SU-DHL-6 (cell line): ENCODE data around the gene ITGB8.

ENCODE experiments used
- H2AFZ ChIP-seq: fragments of 200-600 bp; sonication (generic); 2 replicates; pipeline ENCODE4 v1.6.1; 2014; ENCODE audit warnings: low read depth, mild to moderate bottlenecking, moderate library complexity, mixed read lengths, antibody characterized with exemption, low read length; ENCODE audit not compliant: severe bottlenecking
- H3F3A ChIP-seq: fragments of 200-600 bp; shearing (Covaris generic); 2 replicates; pipeline ENCODE4 v1.6.0; 2016; ENCODE audit warnings: antibody characterized with exemption, mild to moderate bottlenecking; ENCODE audit not compliant: insufficient read depth
- H3K27ac ChIP-seq: fragments of 200-600 bp; sonication (generic); 2 replicates; pipeline ENCODE4 v1.5.1; 2016; ENCODE audit warnings: low read depth, mild to moderate bottlenecking, low read length, moderate library complexity, mixed read lengths
- H3K27me3 ChIP-seq: fragments of 200-600 bp; sonication (generic), shearing (Covaris generic); 2 replicates; pipeline ENCODE4 v1.6.0; 2014; ENCODE audit warnings: mild to moderate bottlenecking, low read length
- H3K36me3 ChIP-seq: fragments of 200-600 bp; sonication (generic); 2 replicates; pipeline ENCODE4 v1.6.1; 2014; ENCODE audit warnings: mild to moderate bottlenecking, low read length, mixed read lengths
- H3K4me2 ChIP-seq: fragments of 300-600, 200-600 bp; shearing (Covaris generic), sonication (generic); 2 replicates; pipeline ENCODE4 v1.6.0; 2014; ENCODE audit warnings: low read length, low read depth, mild to moderate bottlenecking; ENCODE audit not compliant: poor library complexity, severe bottlenecking
- H3K4me3 ChIP-seq: fragments of 200-600 bp; sonication (generic); 2 replicates; pipeline ENCODE4 v1.5.1; 2014; ENCODE audit warnings: antibody characterized with exemption, low read length, mild to moderate bottlenecking, mixed read lengths; ENCODE audit not compliant: insufficient read depth, poor library complexity, severe bottlenecking
- H3K79me2 ChIP-seq: fragments of 200-600 bp; sonication (generic); 2 replicates; pipeline ENCODE4 v1.6.1; 2014; ENCODE audit warnings: mild to moderate bottlenecking, low read length, moderate library complexity; ENCODE audit not compliant: insufficient read depth
- H3K9ac ChIP-seq: fragments of 200-600 bp; sonication (generic); 2 replicates; pipeline ENCODE4 v1.7.0; 2014; ENCODE audit warnings: mild to moderate bottlenecking, low read length
- H3K9me2 ChIP-seq: fragments of 200-600 bp; sonication (generic); replicated peaks from 2 replicates; pipeline ENCODE4 v1.6.1; 2014; ENCODE audit warnings: low read length; ENCODE audit not compliant: insufficient read depth
- H3K9me3 ChIP-seq: fragments of 200-600 bp; sonication (generic); 2 replicates; pipeline ENCODE4 v1.6.1; 2014; ENCODE audit warnings: low read length, mixed read lengths; ENCODE audit not compliant: insufficient read depth
- H4K20me1 ChIP-seq: fragments of 200-600 bp; sonication (generic); 2 replicates; pipeline ENCODE4 v1.6.1; 2014; ENCODE audit warnings: low read depth, mild to moderate bottlenecking, antibody characterized with exemption, low read length, moderate library complexity, mixed read lengths
- CTCF ChIP-seq: fragments of 200-600 bp; sonication (generic); IDR thresholded peaks from one replicate; pipeline ENCODE4 v1.5.1; 2017; ENCODE audit warnings: antibody characterized with exemption, mild to moderate bottlenecking, low read length, moderate library complexity; ENCODE audit not compliant: insufficient read depth, poor library complexity, severe bottlenecking
- EZH2phosphoT487 ChIP-seq: fragments of 200-600 bp; sonication (generic), shearing (Covaris generic); conservative IDR thresholded peaks from 2 replicates; pipeline ENCODE4 v1.6.1; 2018; ENCODE audit warnings: mild to moderate bottlenecking, antibody characterized with exemption, low read length, moderate library complexity, mixed read lengths

ITGB8 gene

GRCh38 chr7:20326342-20326741 is 4.4 kb upstream of the ITGB8 start:
- Histone ChIP-seq H3K27ac (no peak overlapping the region), H3K4me3 (no peak overlapping the region), H3K9me3 (no peaks in the 10 kb centered on the region), H3K79me2 (no peaks in the 10 kb centered on the region), H4K20me1 (no peaks in the 10 kb centered on the region), H3K4me2 (no peak overlapping the region), H2AFZ (no peak overlapping the region), H3F3A (peaks cover 4% of the 10 kb centered on the region; the same call in 1 of the 2 replicates), H3K27me3 (no peaks in the 10 kb centered on the region), H3K36me3 (no peaks in the 10 kb centered on the region), H3K9ac (no peak overlapping the region), H3K9me2 (no peaks in the 10 kb centered on the region)
- TF ChIP-seq EZH2phosphoT487: no peak

GRCh38 chr7:20327055-20327454 is 3.6 kb upstream of the ITGB8 start:
- Histone ChIP-seq H3F3A (peaks cover 4% of the 10 kb centered on the region; the same call in 1 of the 2 replicates), H3K9me3 (no peaks in the 10 kb centered on the region), H3K4me3 (no peak overlapping the region), H3K27ac (no peak overlapping the region), H3K9me2 (no peaks in the 10 kb centered on the region), H3K9ac (no peak overlapping the region), H2AFZ (no peak overlapping the region), H3K79me2 (no peaks in the 10 kb centered on the region), H3K4me2 (no peak overlapping the region), H4K20me1 (no peaks in the 10 kb centered on the region), H3K36me3 (no peaks in the 10 kb centered on the region), H3K27me3 (no peaks in the 10 kb centered on the region)
- no peak for TF ChIP-seq EZH2phosphoT487
- no peak for TF ChIP-seq CTCF

- no peak overlapping the region for H3K4me3 ChIP-seq
- H3K27me3 ChIP-seq: no peaks in the 10 kb centered on the region
- no peaks in the 10 kb centered on the region for H4K20me1 ChIP-seq
- H3K36me3 ChIP-seq: no peaks in the 10 kb centered on the region
- H3K9me2 ChIP-seq: no peaks in the 10 kb centered on the region
- no peaks in the 10 kb centered on the region for H3K79me2 ChIP-seq
- H3K9ac ChIP-seq: no peak overlapping the region
- TF ChIP-seq CTCF (no peak), EZH2phosphoT487 (no peak)
- H3K9me3 ChIP-seq: no peaks in the 10 kb centered on the region
- H3F3A ChIP-seq: peaks cover 4% of the 10 kb centered on the region; the same call in 1 of the 2 replicates
- H3K27ac ChIP-seq: no peak overlapping the region
- H2AFZ ChIP-seq: no peak overlapping the region
- H3K4me2 ChIP-seq: no peak overlapping the region
Measured at GRCh38 chr7:20328027-20328426, 2.7 kb upstream of the ITGB8 start.

- no peak overlapping the region for H3K27ac ChIP-seq
- H3F3A ChIP-seq: peaks cover 4% of the 10 kb centered on the region; the same call in 1 of the 2 replicates
- no peaks in the 10 kb centered on the region for H3K79me2 ChIP-seq
- H3K36me3 ChIP-seq: no peaks in the 10 kb centered on the region
- TF ChIP-seq EZH2phosphoT487: no peak
- no peak for TF ChIP-seq CTCF
- H3K4me3 ChIP-seq: no peak overlapping the region
- no peak overlapping the region for H3K9ac ChIP-seq
- no peaks in the 10 kb centered on the region for H4K20me1 ChIP-seq
- H3K4me2 ChIP-seq: no peak overlapping the region
- H2AFZ ChIP-seq: no peak overlapping the region
- H3K9me3 ChIP-seq: no peaks in the 10 kb centered on the region
- H3K9me2 ChIP-seq: no peaks in the 10 kb centered on the region
- no peaks in the 10 kb centered on the region for H3K27me3 ChIP-seq
Measured at GRCh38 chr7:20328692-20329091, 2.0 kb upstream of the ITGB8 start.
